ENCODE measurements around the gene ASCL4.

The ASCL4 gene

DNA sequence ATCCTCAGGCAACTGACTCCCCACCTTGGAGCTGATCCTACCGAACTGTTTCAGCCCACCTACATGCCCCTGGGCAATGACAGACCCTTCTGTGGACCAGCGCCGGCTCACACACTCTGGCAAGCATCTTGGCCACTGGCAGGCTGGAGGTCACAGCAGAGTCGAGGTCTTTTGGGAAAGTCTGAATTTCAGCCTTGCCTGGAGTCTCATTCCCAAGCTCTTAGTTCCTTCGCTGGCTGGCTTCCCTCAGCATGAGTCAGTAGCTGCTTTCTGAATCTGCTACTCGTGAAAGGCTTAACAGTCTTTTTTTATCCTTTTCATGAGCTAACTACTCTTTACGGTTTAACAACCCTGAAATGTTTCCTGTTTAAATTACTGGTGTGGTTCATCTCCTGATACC is 44.5 kb downstream of the ASCL4 start:
- TF ChIP-seq EP300 (IDR thresholded peaks at IDR 0.05; ENCODE audit: borderline replicate concordance) (no peak), RAD21 (IDR thresholded peaks at IDR 0.05; ENCODE audit: low read depth) (no peak), YY1 (IDR thresholded peaks at IDR 0.05; ENCODE audit: low read depth) (no peak), EGR1 (IDR thresholded peaks at IDR 0.05) (no peak), TAF1 (IDR thresholded peaks at IDR 0.05; ENCODE audit: low read depth) (no peak), FOXM1 (IDR thresholded peaks at IDR 0.05; ENCODE audit: borderline replicate concordance, low read depth) (no peak), ZBTB7A (IDR thresholded peaks at IDR 0.05; ENCODE audit: low read depth) (no peak), CEBPB (IDR thresholded peaks at IDR 0.05) (no peak), TCF12 (IDR thresholded peaks at IDR 0.05; ENCODE audit: low read depth) (no peak), NFIC (IDR thresholded peaks at IDR 0.05) (no peak), CREB1 (IDR thresholded peaks at IDR 0.05; ENCODE audit: low read depth) (no peak), TEAD4 (IDR thresholded peaks at IDR 0.05) (no peak)
- TF ChIP-seq, protein P1, sequence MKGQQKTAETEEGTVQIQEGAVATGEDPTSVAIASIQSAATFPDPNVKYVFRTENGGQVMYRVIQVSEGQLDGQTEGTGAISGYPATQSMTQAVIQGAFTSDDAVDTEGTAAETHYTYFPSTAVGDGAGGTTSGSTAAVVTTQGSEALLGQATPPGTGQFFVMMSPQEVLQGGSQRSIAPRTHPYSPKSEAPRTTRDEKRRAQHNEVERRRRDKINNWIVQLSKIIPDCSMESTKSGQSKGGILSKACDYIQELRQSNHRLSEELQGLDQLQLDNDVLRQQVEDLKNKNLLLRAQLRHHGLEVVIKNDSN (IDR thresholded peaks at IDR 0.05): no peak
- TF ChIP-seq, protein P2, sequence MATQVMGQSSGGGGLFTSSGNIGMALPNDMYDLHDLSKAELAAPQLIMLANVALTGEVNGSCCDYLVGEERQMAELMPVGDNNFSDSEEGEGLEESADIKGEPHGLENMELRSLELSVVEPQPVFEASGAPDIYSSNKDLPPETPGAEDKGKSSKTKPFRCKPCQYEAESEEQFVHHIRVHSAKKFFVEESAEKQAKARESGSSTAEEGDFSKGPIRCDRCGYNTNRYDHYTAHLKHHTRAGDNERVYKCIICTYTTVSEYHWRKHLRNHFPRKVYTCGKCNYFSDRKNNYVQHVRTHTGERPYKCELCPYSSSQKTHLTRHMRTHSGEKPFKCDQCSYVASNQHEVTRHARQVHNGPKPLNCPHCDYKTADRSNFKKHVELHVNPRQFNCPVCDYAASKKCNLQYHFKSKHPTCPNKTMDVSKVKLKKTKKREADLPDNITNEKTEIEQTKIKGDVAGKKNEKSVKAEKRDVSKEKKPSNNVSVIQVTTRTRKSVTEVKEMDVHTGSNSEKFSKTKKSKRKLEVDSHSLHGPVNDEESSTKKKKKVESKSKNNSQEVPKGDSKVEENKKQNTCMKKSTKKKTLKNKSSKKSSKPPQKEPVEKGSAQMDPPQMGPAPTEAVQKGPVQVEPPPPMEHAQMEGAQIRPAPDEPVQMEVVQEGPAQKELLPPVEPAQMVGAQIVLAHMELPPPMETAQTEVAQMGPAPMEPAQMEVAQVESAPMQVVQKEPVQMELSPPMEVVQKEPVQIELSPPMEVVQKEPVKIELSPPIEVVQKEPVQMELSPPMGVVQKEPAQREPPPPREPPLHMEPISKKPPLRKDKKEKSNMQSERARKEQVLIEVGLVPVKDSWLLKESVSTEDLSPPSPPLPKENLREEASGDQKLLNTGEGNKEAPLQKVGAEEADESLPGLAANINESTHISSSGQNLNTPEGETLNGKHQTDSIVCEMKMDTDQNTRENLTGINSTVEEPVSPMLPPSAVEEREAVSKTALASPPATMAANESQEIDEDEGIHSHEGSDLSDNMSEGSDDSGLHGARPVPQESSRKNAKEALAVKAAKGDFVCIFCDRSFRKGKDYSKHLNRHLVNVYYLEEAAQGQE (IDR thresholded peaks at IDR 0.05; ENCODE audit: low read depth): no peak
- TF ChIP-seq, protein P3, sequence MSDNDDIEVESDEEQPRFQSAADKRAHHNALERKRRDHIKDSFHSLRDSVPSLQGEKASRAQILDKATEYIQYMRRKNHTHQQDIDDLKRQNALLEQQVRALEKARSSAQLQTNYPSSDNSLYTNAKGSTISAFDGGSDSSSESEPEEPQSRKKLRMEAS (IDR thresholded peaks at IDR 0.05): no peak

DNA sequence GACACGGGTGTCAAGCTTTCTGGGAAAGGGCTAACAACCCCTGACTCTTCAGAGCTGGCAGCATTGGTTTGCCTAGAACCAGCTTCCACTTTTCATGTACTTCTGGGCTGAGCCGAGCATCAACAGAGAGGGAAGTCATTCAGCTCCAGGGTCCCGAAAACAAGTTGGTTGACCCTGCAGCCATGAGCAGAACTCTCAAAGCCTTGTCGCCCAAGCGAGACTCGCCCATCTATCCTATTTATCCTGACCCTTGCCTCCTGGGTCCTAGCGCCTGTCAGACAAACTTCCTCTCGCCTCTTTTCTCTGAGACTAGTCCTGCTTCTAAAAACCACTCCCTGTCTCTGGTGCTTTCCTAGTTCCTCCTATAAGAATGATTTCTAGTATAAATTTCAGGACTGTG is 47.9 kb downstream of the ASCL4 start:
- TF ChIP-seq, protein P2 (IDR thresholded peaks at IDR 0.05; ENCODE audit: low read depth): no peak
- TF ChIP-seq CEBPB (IDR thresholded peaks at IDR 0.05): no peak

Measured in Ishikawa (cell line).